ENCODE measurements around the gene TRIM74. TPM values are rescaled to one million over a fixed set of nuclear protein-coding genes. Genes with fewer than 3 reads are reported as not detected.
A peak's percentile ranks its signal among the peaks of the same experiment; 100 is the strongest.
"Not testable (repeated sequence)": the region's sequence is repeated elsewhere in the genome, so short reads cannot be mapped to it uniquely, and the experiment has no call there.

The TRIM74 gene
- total RNA-seq, 1 donor from 2014 or later: 0.33 TPM

GRCh38 chr7:72946130-72946745 is 23.0 kb downstream of the TRIM74 start:
- H3K4me3 ChIP-seq (ENCODE audit: low read depth, low read length); H3K36me3 ChIP-seq (ENCODE audit: control insufficient read depth, insufficient read depth, low read length); DNase-seq (ENCODE audit: low read depth); H3K27me3 ChIP-seq (ENCODE audit: control insufficient read depth, insufficient read depth, low read length): not testable (repeated sequence)
- TF ChIP-seq CTCF (IDR thresholded peaks at IDR 0.05; ENCODE audit: insufficient read depth, low read length, poor library complexity, severe bottlenecking): peak; percentile 26

- not testable (repeated sequence) for H3K36me3 ChIP-seq (ENCODE audit: control insufficient read depth, insufficient read depth, low read length); DNase-seq (ENCODE audit: low read depth); H3K27me3 ChIP-seq (ENCODE audit: control insufficient read depth, insufficient read depth, low read length); H3K4me3 ChIP-seq (ENCODE audit: low read depth, low read length)
Measured at GRCh38 chr7:72945597-72945996, 23.7 kb downstream of the TRIM74 start.

GRCh38 chr7:72944937-72945336 is 24.3 kb downstream of the TRIM74 start:
- not testable (repeated sequence) for H3K4me3 ChIP-seq (ENCODE audit: low read depth, low read length); DNase-seq (ENCODE audit: low read depth); H3K36me3 ChIP-seq (ENCODE audit: control insufficient read depth, insufficient read depth, low read length); H3K27me3 ChIP-seq (ENCODE audit: control insufficient read depth, insufficient read depth, low read length)

- not testable (repeated sequence) for H3K36me3 ChIP-seq (ENCODE audit: control insufficient read depth, insufficient read depth, low read length); DNase-seq (ENCODE audit: low read depth)
Measured at GRCh38 chr7:72942956-72943355, 26.3 kb downstream of the TRIM74 start.

GRCh38 chr7:72942022-72942705 is 27.1 kb downstream of the TRIM74 start:
- DNase-seq (ENCODE audit: low read depth); H3K4me3 ChIP-seq (ENCODE audit: low read depth, low read length); H3K36me3 ChIP-seq (ENCODE audit: control insufficient read depth, insufficient read depth, low read length); H3K27me3 ChIP-seq (ENCODE audit: control insufficient read depth, insufficient read depth, low read length): not testable (repeated sequence)

More at GRCh38 chr7:72942956-72943355, 26.3 kb downstream of the TRIM74 start:
- not testable (repeated sequence) for H3K27me3 ChIP-seq (ENCODE audit: control insufficient read depth, insufficient read depth, low read length); H3K4me3 ChIP-seq (ENCODE audit: low read depth, low read length)

GRCh38 chr7:72928216-72928615 is 41.0 kb downstream of the TRIM74 start:
- not testable (repeated sequence) for H3K27me3 ChIP-seq (ENCODE audit: control insufficient read depth, insufficient read depth, low read length); DNase-seq (ENCODE audit: low read depth); H3K4me3 ChIP-seq (ENCODE audit: low read depth, low read length); H3K36me3 ChIP-seq (ENCODE audit: control insufficient read depth, insufficient read depth, low read length)

- not testable (repeated sequence) for DNase-seq (ENCODE audit: low read depth); H3K36me3 ChIP-seq (ENCODE audit: control insufficient read depth, insufficient read depth, low read length); H3K27me3 ChIP-seq (ENCODE audit: control insufficient read depth, insufficient read depth, low read length); H3K4me3 ChIP-seq (ENCODE audit: low read depth, low read length)
Measured at GRCh38 chr7:72927791-72928190, 41.5 kb downstream of the TRIM74 start.

GRCh38 chr7:72925546-72926120 is 43.6 kb downstream of the TRIM74 start:
- Histone ChIP-seq H3K27me3 (ENCODE audit: control insufficient read depth, insufficient read depth, low read length) (no peaks in the 10 kb centered on the region), H3K4me3 (ENCODE audit: low read depth, low read length) (peak overlapping the region; percentile 95), H3K36me3 (ENCODE audit: control insufficient read depth, insufficient read depth, low read length) (no peaks in the 10 kb centered on the region)
- TF ChIP-seq CTCF (IDR thresholded peaks at IDR 0.05; ENCODE audit: insufficient read depth, low read length, poor library complexity, severe bottlenecking): no peak
- no peak for DNase-seq (ENCODE audit: low read depth)

Measured in kidney epithelial cell (primary cell).